Neural cell (in vitro differentiated cells): ENCODE measurements around the gene UNC5C.

ENCODE experiments used
- CTCF ChIP-seq: fragments of 450-650 bp; IDR thresholded peaks from 2 replicates; pipeline ENCODE4 v1.5.1; 2014; ENCODE audit warnings: antibody characterized with exemption, mild to moderate bottlenecking, moderate library complexity; ENCODE audit not compliant: poor library complexity, severe bottlenecking
- TAF1 ChIP-seq: IDR thresholded peaks from 2 replicates; pipeline ENCODE4 v1.6.1; 2012; ENCODE audit warnings: low read depth

GRCh38 chr4:95409750-95410149 lies 139.0 kb downstream of the UNC5C start:
- TF ChIP-seq TAF1 (no peak), CTCF (no peak)
